ENCODE data around the gene LEFTY1. TPM values are rescaled to one million over a fixed set of nuclear protein-coding genes. Genes with fewer than 3 reads are reported as not detected.

LEFTY1 gene
- total RNA-seq, 1 donor from 2014 or later, result 0.35 TPM

- peaks cover 88% of the 10 kb centered on the region for H3K36me3 ChIP-seq
- no peak for TF ChIP-seq CTCF (IDR thresholded peaks at IDR 0.05)
- intact Hi-C loops (cut with DNase I), result no loop called here
Measured at GRCh38 chr1:225859151-225859550, 29.8 kb downstream of the LEFTY1 start.

GRCh38 chr1:225857256-225857655, 31.7 kb downstream of the LEFTY1 start:
- peaks cover 86% of the 10 kb centered on the region for H3K36me3 ChIP-seq
- no peak overlapping the region for H3K27ac ChIP-seq
- intact Hi-C loops (cut with DNase I), result no loop called here
- no peak for ATAC-seq
- TF ChIP-seq CTCF (IDR thresholded peaks at IDR 0.05), result no peak
- DNase-seq, result no peak
- no peaks in the 10 kb centered on the region for H3K9me3 ChIP-seq
- peaks cover 2% of the 10 kb centered on the region for H3K4me1 ChIP-seq
- H3K27me3 ChIP-seq, result no peaks in the 10 kb centered on the region
- no peak overlapping the region for H3K4me3 ChIP-seq

More at GRCh38 chr1:225859151-225859550, 29.8 kb downstream of the LEFTY1 start:
- Histone ChIP-seq H3K4me3 (no peak overlapping the region), H3K27me3 (no peaks in the 10 kb centered on the region), H3K9me3 (no peaks in the 10 kb centered on the region), H3K4me1 (no peaks in the 10 kb centered on the region), H3K27ac (no peak overlapping the region)
- ATAC-seq (no peak), DNase-seq (no peak)

GRCh38 chr1:225855503-225856300, 33.2 kb downstream of the LEFTY1 start:
- Histone ChIP-seq H3K36me3 (peaks cover 84% of the 10 kb centered on the region), H3K4me3 (no peak overlapping the region), H3K4me1 (peaks cover 9% of the 10 kb centered on the region), H3K27me3 (no peaks in the 10 kb centered on the region), H3K27ac (peak overlapping the region; percentile 55), H3K9me3 (no peaks in the 10 kb centered on the region)
- TF ChIP-seq CTCF (IDR thresholded peaks at IDR 0.05), result no peak
- intact Hi-C loops (cut with DNase I), result no loop called here
- ATAC-seq (no peak), DNase-seq (no peak)

GRCh38 chr1:225853441-225853840, 35.5 kb downstream of the LEFTY1 start:
- no peak for DNase-seq
- peaks cover 18% of the 10 kb centered on the region for H3K4me1 ChIP-seq
- no peaks in the 10 kb centered on the region for H3K9me3 ChIP-seq
- no peak overlapping the region for H3K4me3 ChIP-seq
- H3K27ac ChIP-seq, result no peak overlapping the region
- TF ChIP-seq CTCF (IDR thresholded peaks at IDR 0.05), result no peak
- peaks cover 71% of the 10 kb centered on the region for H3K36me3 ChIP-seq
- no peak for ATAC-seq
- intact Hi-C loops (cut with DNase I), result no loop called here
- H3K27me3 ChIP-seq, result no peaks in the 10 kb centered on the region

- Histone ChIP-seq H3K36me3 (peaks cover 73% of the 10 kb centered on the region), H3K4me1 (peaks cover 21% of the 10 kb centered on the region), H3K9me3 (no peaks in the 10 kb centered on the region), H3K4me3 (no peak overlapping the region), H3K27me3 (no peaks in the 10 kb centered on the region), H3K27ac (no peak overlapping the region)
- DNase-seq (no peak), ATAC-seq (no peak)
- intact Hi-C loops (cut with DNase I), result no loop called here
- TF ChIP-seq CTCF (IDR thresholded peaks at IDR 0.05), result no peak
Measured at GRCh38 chr1:225852413-225853124, 36.4 kb downstream of the LEFTY1 start.
